Upper lobe of left lung (tissue), 4 donors: ENCODE results near the gene COX8A.

Experiments
- EP300 ChIP-seq, 4 donors: sonication (generic); formaldehyde crosslinking; IDR thresholded peaks; one replicate each; pipeline ENCODE4 v1.5.1; 2017; ENCODE audit warnings: antibody characterized with exemption in 4 of 4, control low read depth in 2 of 4
- POLR2A ChIP-seq, 4 donors: fragments of 450-650 bp; IDR thresholded peaks; one replicate each; pipeline ENCODE4 v1.5.1; 2016 to 2017; ENCODE audit warnings: antibody characterized with exemption in 4 of 4, mild to moderate bottlenecking in 2 of 4
- POLR2AphosphoS5 ChIP-seq, 2 donors: sonication (generic); formaldehyde crosslinking; IDR thresholded peaks; one replicate each; pipeline ENCODE4 v1.5.1; 2017; ENCODE audit warnings: antibody characterized with exemption in 2 of 2
- TF ChIP-seq, protein P1 (sequence below), 6 experiments: fragments of 450-650 bp in 4 of 6; fragments of 200-600 bp in 2 of 6; sonication (generic) in 2 of 6; IDR thresholded peaks; one replicate each; pipeline ENCODE4 v1.5.1; 2016 to 2019; ENCODE audit warnings: antibody characterized with exemption in 6 of 6

DNA sequence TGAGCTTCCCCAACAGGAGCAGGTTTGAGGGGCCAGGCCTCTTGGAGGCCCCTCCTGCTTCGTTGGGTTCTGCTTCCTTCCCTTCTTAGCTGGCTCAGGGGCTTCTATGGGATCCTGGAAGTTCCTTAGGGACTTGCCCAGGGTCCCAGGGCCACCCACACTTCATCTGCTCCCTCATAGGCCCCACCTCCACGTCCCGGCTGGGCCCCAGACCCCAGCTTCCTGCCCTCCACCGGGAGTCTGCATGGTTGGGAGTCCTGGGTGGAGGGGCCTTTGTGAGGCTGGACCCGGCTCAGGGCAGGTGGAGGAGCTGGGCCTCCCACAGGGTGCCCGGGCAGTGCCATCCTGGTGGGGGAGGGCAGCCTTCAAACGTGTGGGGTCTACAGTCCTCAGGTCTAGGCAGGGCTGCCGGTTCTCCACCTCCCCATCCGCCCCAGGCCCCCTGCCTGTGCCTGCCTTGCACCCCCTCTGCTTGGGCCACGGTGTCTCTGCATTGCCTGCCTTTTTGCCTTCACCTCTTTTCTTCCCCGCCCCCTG lies 23.4 kb downstream of the COX8A start:
- TF ChIP-seq POLR2A (IDR thresholded peaks at IDR 0.05), result no peak
- TF ChIP-seq, protein P1, sequence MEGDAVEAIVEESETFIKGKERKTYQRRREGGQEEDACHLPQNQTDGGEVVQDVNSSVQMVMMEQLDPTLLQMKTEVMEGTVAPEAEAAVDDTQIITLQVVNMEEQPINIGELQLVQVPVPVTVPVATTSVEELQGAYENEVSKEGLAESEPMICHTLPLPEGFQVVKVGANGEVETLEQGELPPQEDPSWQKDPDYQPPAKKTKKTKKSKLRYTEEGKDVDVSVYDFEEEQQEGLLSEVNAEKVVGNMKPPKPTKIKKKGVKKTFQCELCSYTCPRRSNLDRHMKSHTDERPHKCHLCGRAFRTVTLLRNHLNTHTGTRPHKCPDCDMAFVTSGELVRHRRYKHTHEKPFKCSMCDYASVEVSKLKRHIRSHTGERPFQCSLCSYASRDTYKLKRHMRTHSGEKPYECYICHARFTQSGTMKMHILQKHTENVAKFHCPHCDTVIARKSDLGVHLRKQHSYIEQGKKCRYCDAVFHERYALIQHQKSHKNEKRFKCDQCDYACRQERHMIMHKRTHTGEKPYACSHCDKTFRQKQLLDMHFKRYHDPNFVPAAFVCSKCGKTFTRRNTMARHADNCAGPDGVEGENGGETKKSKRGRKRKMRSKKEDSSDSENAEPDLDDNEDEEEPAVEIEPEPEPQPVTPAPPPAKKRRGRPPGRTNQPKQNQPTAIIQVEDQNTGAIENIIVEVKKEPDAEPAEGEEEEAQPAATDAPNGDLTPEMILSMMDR (IDR thresholded peaks at IDR 0.05), result no peak
- TF ChIP-seq EP300 (IDR thresholded peaks at IDR 0.05), result no peak
- TF ChIP-seq POLR2AphosphoS5 (IDR thresholded peaks at IDR 0.05), result no peak
